Right lobe of liver (tissue), 4 donors: ENCODE data around the gene HIRA.

ENCODE experiments used
- POLR2A ChIP-seq: fragments of 450-650 bp; IDR thresholded peaks from one replicate; pipeline ENCODE4 v1.6.1; 2017; ENCODE audit warnings: antibody characterized with exemption, mild to moderate bottlenecking
- TF ChIP-seq, protein P1 (sequence below), 4 donors: fragments of 200-600 bp in 3 of 4; fragments of 450-650 bp in 1 of 4; IDR thresholded peaks; one replicate each; pipeline versions ENCODE4 v1.5.1 to v1.8.0; 2016 to 2022; ENCODE audit warnings: antibody characterized with exemption in 4 of 4, mild to moderate bottlenecking in 2 of 4
- donor health status: DM: no; HTN: no; CAD: no.
- donor health status: DM: no; HTN: no; CAD: no.
- donor health status: DM: no; HTN: yes; CAD: no.

DNA sequence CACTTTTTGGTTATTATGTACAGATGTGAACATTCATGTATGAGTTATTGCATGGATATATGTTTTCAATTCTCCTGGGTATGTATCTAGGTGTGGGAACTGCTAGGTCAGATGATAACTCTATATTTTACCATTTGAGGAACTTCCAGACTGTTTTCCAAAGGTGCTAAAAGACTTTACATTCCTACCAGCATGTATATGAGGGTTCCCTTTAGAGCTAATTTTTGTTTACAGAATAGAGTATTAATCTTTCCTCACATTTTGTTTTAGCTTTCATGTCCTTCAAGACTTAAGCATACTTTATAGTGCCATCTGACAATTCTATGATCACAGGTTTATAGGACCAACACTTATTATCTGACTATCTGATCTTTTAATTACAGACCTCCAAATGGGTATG, 59.6 kb downstream of the HIRA start:
- TF ChIP-seq, protein P1, sequence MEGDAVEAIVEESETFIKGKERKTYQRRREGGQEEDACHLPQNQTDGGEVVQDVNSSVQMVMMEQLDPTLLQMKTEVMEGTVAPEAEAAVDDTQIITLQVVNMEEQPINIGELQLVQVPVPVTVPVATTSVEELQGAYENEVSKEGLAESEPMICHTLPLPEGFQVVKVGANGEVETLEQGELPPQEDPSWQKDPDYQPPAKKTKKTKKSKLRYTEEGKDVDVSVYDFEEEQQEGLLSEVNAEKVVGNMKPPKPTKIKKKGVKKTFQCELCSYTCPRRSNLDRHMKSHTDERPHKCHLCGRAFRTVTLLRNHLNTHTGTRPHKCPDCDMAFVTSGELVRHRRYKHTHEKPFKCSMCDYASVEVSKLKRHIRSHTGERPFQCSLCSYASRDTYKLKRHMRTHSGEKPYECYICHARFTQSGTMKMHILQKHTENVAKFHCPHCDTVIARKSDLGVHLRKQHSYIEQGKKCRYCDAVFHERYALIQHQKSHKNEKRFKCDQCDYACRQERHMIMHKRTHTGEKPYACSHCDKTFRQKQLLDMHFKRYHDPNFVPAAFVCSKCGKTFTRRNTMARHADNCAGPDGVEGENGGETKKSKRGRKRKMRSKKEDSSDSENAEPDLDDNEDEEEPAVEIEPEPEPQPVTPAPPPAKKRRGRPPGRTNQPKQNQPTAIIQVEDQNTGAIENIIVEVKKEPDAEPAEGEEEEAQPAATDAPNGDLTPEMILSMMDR (IDR thresholded peaks at IDR 0.05): no peak
- TF ChIP-seq POLR2A: no peak
